ENCODE data around the gene HIPK1. TPM values are rescaled to one million over a fixed set of nuclear protein-coding genes. Genes with fewer than 3 reads are reported as not detected.

HIPK1 gene
- total RNA-seq, 1 experiment from 2014 or later, result 52.2 TPM

- TF ChIP-seq TCF7 (CRISPR knock-in tag; IDR thresholded peaks at IDR 0.05; ENCODE audit: low read depth) (no peak), EMX1 (CRISPR knock-in tag; IDR thresholded peaks at IDR 0.05) (no peak), ZBTB21 (CRISPR knock-in tag; IDR thresholded peaks at IDR 0.05; ENCODE audit: borderline replicate concordance) (no peak), ATF3 (CRISPR knock-in tag; conservative IDR thresholded peaks at IDR 0.05) (no peak), E2F1 (CRISPR knock-in tag; IDR thresholded peaks at IDR 0.05) (no peak), HMGA2 (CRISPR knock-in tag; IDR thresholded peaks at IDR 0.05) (no peak), ZNF423 (CRISPR knock-in tag; IDR thresholded peaks at IDR 0.05) (no peak), ZNF138 (CRISPR knock-in tag; conservative IDR thresholded peaks at IDR 0.05) (no peak), USF2 (CRISPR knock-in tag; IDR thresholded peaks at IDR 0.05) (no peak), ZSCAN18 (CRISPR knock-in tag; IDR thresholded peaks at IDR 0.05) (no peak), E2F4 (CRISPR knock-in tag; IDR thresholded peaks at IDR 0.05; ENCODE audit: borderline replicate concordance, low read depth) (no peak), ZMAT4 (CRISPR knock-in tag; IDR thresholded peaks at IDR 0.05) (no peak)
These were observed 21.8 kb downstream of the HIPK1 start (continued) for GRCh38 chr1:113950908-113951307.

GRCh38 chr1:113951719-113952118, 22.6 kb downstream of the HIPK1 start:
- DNase-seq (ENCODE audit: low spot score), result no peak
- Mint-ChIP-seq H3K4me3 (no peak overlapping the region), H3K36me3 (peaks cover 19% of the 10 kb centered on the region), H3K4me1 (peaks cover 20% of the 10 kb centered on the region), H3K27ac (no peak overlapping the region), H3K27me3 (ENCODE audit: low read depth) (no peaks in the 10 kb centered on the region), H3K9me3 (no peaks in the 10 kb centered on the region)
- CTCF ChIA-PET, result interaction anchor here (0.9 to 1.2 kb wide), 3 partner anchors 25 to 286 kb away, joined by 3 to 4 read pairs (median 3); partner anchors contain the start of gene OLFML3
- no peak for TF ChIP-seq TCF7 (CRISPR knock-in tag; IDR thresholded peaks at IDR 0.05; ENCODE audit: low read depth)
- no peak for TF ChIP-seq FOXP1 (CRISPR knock-in tag; IDR thresholded peaks at IDR 0.05; ENCODE audit: borderline replicate concordance)
- no peak for TF ChIP-seq TEAD1 (CRISPR knock-in tag; IDR thresholded peaks at IDR 0.05)
- TF ChIP-seq STAT6 (CRISPR knock-in tag; conservative IDR thresholded peaks at IDR 0.05; ENCODE audit: low read depth), result no peak
- TF ChIP-seq ZNF219 (CRISPR knock-in tag; IDR thresholded peaks at IDR 0.05; ENCODE audit: borderline replicate concordance), result no peak
- TF ChIP-seq JUN (CRISPR knock-in tag; IDR thresholded peaks at IDR 0.05), result no peak
- no peak for ATAC-seq
- POLR2A ChIA-PET, result interaction anchor here (0.6 kb wide), 1 partner anchor 340 kb away, joined by 3 read pairs; no protein-coding TSS in a partner anchor

All from WTC11 (cell line).